HEK293 (cell line): ENCODE results near the gene ANTXR1.

Source experiments
- CTCF ChIA-PET: fragments of 350-600 bp; formaldehyde crosslinking; extraction: SDS; loops from one replicate; lab custom pipeline; 2021; ENCODE audit warnings: antibody characterized with exemption; lab: Yijun Ruan, JAX
- POLR2A ChIA-PET: fragments of 300-600 bp; formaldehyde crosslinking; extraction: SDS; loops from one replicate; lab custom pipeline; 2020; ENCODE audit warnings: antibody characterized with exemption, inconsistent platforms; lab: Yijun Ruan, JAX
- H3K27ac ChIP-seq: fragments of 200-500 bp; sonication (Bioruptor generic); 2 replicates; pipeline ENCODE4 v1.5.1; 2014; ENCODE audit warnings: low read depth, low read length, control low read depth, inconsistent platforms; ENCODE audit errors: extremely low read depth
- H3K36me3 ChIP-seq, 2 experiments: fragments of 200-500 bp in 1 of 2; sonication (Bioruptor generic) in 1 of 2; 1 replicate in 1 of 2; 2 replicates in 1 of 2; pipeline ENCODE4 v1.5.1; 2014 to 2017; ENCODE audit warnings: inconsistent platforms in 2 of 2, low read length in 2 of 2; ENCODE audit not compliant: control insufficient read depth in 2 of 2, insufficient read depth in 1 of 2
- H3K4me1 ChIP-seq: fragments of 200-500 bp; sonication (Bioruptor generic); 2 replicates; pipeline ENCODE4 v1.5.1; 2014; ENCODE audit warnings: mild to moderate bottlenecking, low read length, inconsistent platforms; ENCODE audit not compliant: control insufficient read depth, insufficient read depth
- H3K4me3 ChIP-seq: 2 replicates; pipeline ENCODE4 v1.5.1; 2011; ENCODE audit warnings: low read depth, mild to moderate bottlenecking, control low read depth, low read length, moderate library complexity
- H3K9me3 ChIP-seq: fragments of 200-500 bp; sonication (Bioruptor generic); 2 replicates; pipeline ENCODE4 v1.5.1; 2014; ENCODE audit warnings: low read depth, low read length, inconsistent platforms; ENCODE audit not compliant: control insufficient read depth, insufficient read depth
- EGR2 ChIP-seq: fragments of 450-650 bp; formaldehyde crosslinking; IDR thresholded peaks from 2 replicates; pipeline ENCODE4 v1.5.1; 2016; ENCODE audit warnings: low read depth, missing biosample characterization, missing genetic modification characterization
- GLI2 ChIP-seq: fragments of 450-650 bp; formaldehyde crosslinking; IDR thresholded peaks from 2 replicates; pipeline ENCODE4; 2017; ENCODE audit warnings: missing biosample characterization, missing genetic modification characterization, low read depth, borderline replicate concordance
- GLIS1 ChIP-seq: fragments of 450-650 bp; formaldehyde crosslinking; IDR thresholded peaks from 2 replicates; pipeline ENCODE4 v1.5.1; 2016; ENCODE audit warnings: missing biosample characterization, missing genetic modification characterization
- OSR2 ChIP-seq: fragments of 450-650 bp; formaldehyde crosslinking; IDR thresholded peaks from 2 replicates; pipeline ENCODE4 v1.5.1; 2016; ENCODE audit warnings: missing biosample characterization, missing genetic modification characterization
- ZBTB10 ChIP-seq: fragments of 450-650 bp; formaldehyde crosslinking; IDR thresholded peaks from 2 replicates; pipeline ENCODE4 v1.5.1; 2016; ENCODE audit warnings: missing biosample characterization, missing genetic modification characterization
- ZBTB17 ChIP-seq: fragments of 450-650 bp; formaldehyde crosslinking; IDR thresholded peaks from 2 replicates; pipeline ENCODE4 v1.5.1; 2016; ENCODE audit warnings: missing biosample characterization, missing genetic modification characterization
- ZNF2 ChIP-seq: fragments of 450-650 bp; formaldehyde crosslinking; IDR thresholded peaks from 2 replicates; pipeline ENCODE4 v1.5.1; 2016; ENCODE audit warnings: missing biosample characterization, missing genetic modification characterization
- ZNF211 ChIP-seq: fragments of 450-650 bp; formaldehyde crosslinking; IDR thresholded peaks from 2 replicates; pipeline ENCODE4 v1.5.1; 2016; ENCODE audit warnings: low read depth, missing biosample characterization, missing genetic modification characterization
- ZNF366 ChIP-seq: fragments of 450-650 bp; formaldehyde crosslinking; conservative IDR thresholded peaks from 2 replicates; pipeline ENCODE4 v1.5.1; 2016; ENCODE audit warnings: missing biosample characterization, missing genetic modification characterization
- ZNF426 ChIP-seq: fragments of 450-650 bp; formaldehyde crosslinking; IDR thresholded peaks from 2 replicates; pipeline ENCODE4 v1.5.1; 2017; ENCODE audit warnings: missing biosample characterization, missing genetic modification characterization, mild to moderate bottlenecking, inconsistent platforms, moderate library complexity
- ZNF561 ChIP-seq: fragments of 450-650 bp; IDR thresholded peaks from 2 replicates; pipeline ENCODE4 v1.5.1; 2018; ENCODE audit warnings: missing biosample characterization, missing genetic modification characterization, borderline replicate concordance
- ZNF571 ChIP-seq: fragments of 450-650 bp; formaldehyde crosslinking; IDR thresholded peaks from 2 replicates; pipeline ENCODE4 v1.5.0; 2017; ENCODE audit warnings: missing biosample characterization, missing genetic modification characterization
- ZNF776 ChIP-seq: fragments of 450-650 bp; formaldehyde crosslinking; IDR thresholded peaks from 2 replicates; pipeline ENCODE4 v1.5.0; 2017; ENCODE audit warnings: missing biosample characterization, missing genetic modification characterization, borderline replicate concordance
- TF ChIP-seq, protein P1 (sequence below): fragments of 450-650 bp; formaldehyde crosslinking; IDR thresholded peaks from 2 replicates; pipeline ENCODE4 v1.5.1; 2016; ENCODE audit warnings: missing biosample characterization, missing genetic modification characterization
- TF ChIP-seq, protein P2 (sequence below): fragments of 450-650 bp; formaldehyde crosslinking; IDR thresholded peaks from 2 replicates; pipeline ENCODE4 v1.5.1; 2016; ENCODE audit warnings: missing biosample characterization, missing genetic modification characterization
- TF ChIP-seq, protein P3 (sequence below): fragments of 450-650 bp; formaldehyde crosslinking; IDR thresholded peaks from 2 replicates; pipeline ENCODE4 v1.5.1; 2016; ENCODE audit warnings: missing biosample characterization, missing genetic modification characterization
- TF ChIP-seq, protein P4 (sequence below): fragments of 450-650 bp; formaldehyde crosslinking; IDR thresholded peaks from 2 replicates; pipeline ENCODE4 v1.5.1; 2016; ENCODE audit warnings: missing biosample characterization, missing genetic modification characterization, low read depth

The ANTXR1 gene

GRCh38 chr2:69217333-69218080, 204.5 kb downstream of the ANTXR1 start (continued):
- TF ChIP-seq, protein P1, sequence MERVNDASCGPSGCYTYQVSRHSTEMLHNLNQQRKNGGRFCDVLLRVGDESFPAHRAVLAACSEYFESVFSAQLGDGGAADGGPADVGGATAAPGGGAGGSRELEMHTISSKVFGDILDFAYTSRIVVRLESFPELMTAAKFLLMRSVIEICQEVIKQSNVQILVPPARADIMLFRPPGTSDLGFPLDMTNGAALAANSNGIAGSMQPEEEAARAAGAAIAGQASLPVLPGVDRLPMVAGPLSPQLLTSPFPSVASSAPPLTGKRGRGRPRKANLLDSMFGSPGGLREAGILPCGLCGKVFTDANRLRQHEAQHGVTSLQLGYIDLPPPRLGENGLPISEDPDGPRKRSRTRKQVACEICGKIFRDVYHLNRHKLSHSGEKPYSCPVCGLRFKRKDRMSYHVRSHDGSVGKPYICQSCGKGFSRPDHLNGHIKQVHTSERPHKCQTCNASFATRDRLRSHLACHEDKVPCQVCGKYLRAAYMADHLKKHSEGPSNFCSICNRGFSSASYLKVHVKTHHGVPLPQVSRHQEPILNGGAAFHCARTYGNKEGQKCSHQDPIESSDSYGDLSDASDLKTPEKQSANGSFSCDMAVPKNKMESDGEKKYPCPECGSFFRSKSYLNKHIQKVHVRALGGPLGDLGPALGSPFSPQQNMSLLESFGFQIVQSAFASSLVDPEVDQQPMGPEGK, result peak; percentile 54; the same call in 1 of the 2 replicates
- TF ChIP-seq ZNF561 (tag by site-specific recombination) (no peak), ZNF211 (no peak)
- TF ChIP-seq, all 188 proteins: peak for 19

DNA sequence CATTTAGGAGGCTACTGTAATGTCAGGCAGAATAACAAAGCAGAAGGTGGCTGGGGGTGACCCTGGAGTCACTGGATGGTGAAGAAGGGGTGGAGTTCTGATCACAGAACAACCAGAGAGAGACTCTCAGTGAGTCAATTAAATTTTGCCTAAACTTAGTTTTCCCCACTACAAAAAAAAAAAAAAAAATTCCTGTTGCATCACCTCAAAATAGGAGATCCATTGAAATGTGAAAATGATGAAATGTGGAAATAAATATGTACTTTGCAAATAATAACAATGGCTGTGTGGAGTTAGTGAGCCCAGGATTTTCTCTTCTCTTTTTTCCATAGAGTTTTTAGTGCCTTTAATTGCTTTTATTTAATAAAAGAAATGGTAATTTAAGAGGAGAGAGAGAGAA, 208.5 kb downstream of the ANTXR1 start:
- CTCF ChIA-PET, result interaction anchor here (0.5 to 0.6 kb wide), 2 partner anchors 472 to 624 kb away, joined by 3 read pairs; no protein-coding TSS in a partner anchor
- H3K9me3 ChIP-seq, result no peaks in the 10 kb centered on the region
- peaks cover 43% of the 10 kb centered on the region for H3K4me1 ChIP-seq
- TF ChIP-seq ZNF776, result no peak
- POLR2A ChIA-PET, result interaction anchor here (0.7 kb wide), 1 partner anchor 389 kb away, joined by 3 read pairs; no protein-coding TSS in a partner anchor
- no peaks in the 10 kb centered on the region for H3K36me3 ChIP-seq
- H3K27ac ChIP-seq, result no peak overlapping the region
- H3K4me3 ChIP-seq, result no peak overlapping the region

DNA sequence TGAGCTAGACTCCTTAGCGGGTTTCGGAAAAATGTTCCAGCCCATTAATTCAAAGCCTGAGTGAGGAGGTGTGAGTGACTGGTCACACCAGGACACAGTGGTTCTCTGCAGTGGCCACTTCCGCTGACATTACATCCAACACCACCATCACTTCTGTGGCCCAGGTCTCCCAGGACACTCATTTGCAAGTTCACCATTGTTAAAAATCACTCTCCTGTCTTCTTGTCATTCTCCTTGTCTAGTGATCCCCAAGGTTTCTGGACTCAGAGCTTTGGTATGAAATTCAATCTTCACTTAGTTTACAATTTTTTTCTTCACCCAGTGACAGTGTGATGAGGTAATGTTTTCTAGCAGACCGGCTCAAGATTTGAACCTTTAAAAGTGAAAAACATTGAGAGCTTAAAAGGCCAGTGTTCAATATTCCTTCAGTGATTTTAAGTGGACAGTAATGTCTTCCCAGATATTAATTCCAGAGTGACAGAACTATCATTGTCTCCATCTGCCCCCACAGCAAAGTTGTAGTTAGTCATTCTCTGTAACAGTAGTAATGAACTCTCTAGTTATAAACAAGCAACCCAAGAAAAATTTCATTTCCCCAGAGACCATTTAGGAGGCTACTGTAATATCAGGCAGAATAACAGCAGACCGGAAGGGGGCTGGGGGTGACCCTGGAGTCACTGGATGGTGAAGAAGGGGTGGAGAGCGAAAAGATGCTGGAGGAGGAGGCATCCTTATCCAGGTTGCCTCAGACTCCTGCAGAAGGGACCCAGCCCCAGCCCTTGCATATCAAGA, 209.2 kb downstream of the ANTXR1 start:
- peaks cover 39% of the 10 kb centered on the region for H3K4me1 ChIP-seq
- H3K36me3 ChIP-seq, result no peaks in the 10 kb centered on the region
- peak overlapping the region; percentile 2; the same call in 1 of the 2 replicates for H3K27ac ChIP-seq
- CTCF ChIA-PET, result interaction anchor here (0.6 kb wide), 1 partner anchor 624 kb away, joined by 3 read pairs; no protein-coding TSS in a partner anchor
- POLR2A ChIA-PET, result interaction anchor here (0.7 kb wide), 1 partner anchor 388 kb away, joined by 3 read pairs; no protein-coding TSS in a partner anchor
- H3K4me3 ChIP-seq, result no peak overlapping the region
- no peaks in the 10 kb centered on the region for H3K9me3 ChIP-seq
- no peak for TF ChIP-seq GLI2
- peak; percentile 67 for TF ChIP-seq OSR2 (tag by site-specific recombination)
- TF ChIP-seq ZNF366 (tag by site-specific recombination), result peak; percentile 42; the same call in 1 of the 2 replicates
- peak; percentile 11; the same call in 1 of the 2 replicates for TF ChIP-seq GLIS1 (tag by site-specific recombination)
- no peak for TF ChIP-seq ZBTB10 (tag by site-specific recombination)
- peak; percentile 10; the same call in 1 of the 2 replicates for TF ChIP-seq ZNF2 (tag by site-specific recombination)
- no peak for TF ChIP-seq ZNF571 (tag by site-specific recombination)
- TF ChIP-seq ZBTB17, result peak; percentile 93
- TF ChIP-seq, protein P2, sequence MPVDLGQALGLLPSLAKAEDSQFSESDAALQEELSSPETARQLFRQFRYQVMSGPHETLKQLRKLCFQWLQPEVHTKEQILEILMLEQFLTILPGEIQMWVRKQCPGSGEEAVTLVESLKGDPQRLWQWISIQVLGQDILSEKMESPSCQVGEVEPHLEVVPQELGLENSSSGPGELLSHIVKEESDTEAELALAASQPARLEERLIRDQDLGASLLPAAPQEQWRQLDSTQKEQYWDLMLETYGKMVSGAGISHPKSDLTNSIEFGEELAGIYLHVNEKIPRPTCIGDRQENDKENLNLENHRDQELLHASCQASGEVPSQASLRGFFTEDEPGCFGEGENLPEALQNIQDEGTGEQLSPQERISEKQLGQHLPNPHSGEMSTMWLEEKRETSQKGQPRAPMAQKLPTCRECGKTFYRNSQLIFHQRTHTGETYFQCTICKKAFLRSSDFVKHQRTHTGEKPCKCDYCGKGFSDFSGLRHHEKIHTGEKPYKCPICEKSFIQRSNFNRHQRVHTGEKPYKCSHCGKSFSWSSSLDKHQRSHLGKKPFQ (tag by site-specific recombination), result peak; percentile 95
- TF ChIP-seq ZNF426, result no peak
- TF ChIP-seq, protein P3, sequence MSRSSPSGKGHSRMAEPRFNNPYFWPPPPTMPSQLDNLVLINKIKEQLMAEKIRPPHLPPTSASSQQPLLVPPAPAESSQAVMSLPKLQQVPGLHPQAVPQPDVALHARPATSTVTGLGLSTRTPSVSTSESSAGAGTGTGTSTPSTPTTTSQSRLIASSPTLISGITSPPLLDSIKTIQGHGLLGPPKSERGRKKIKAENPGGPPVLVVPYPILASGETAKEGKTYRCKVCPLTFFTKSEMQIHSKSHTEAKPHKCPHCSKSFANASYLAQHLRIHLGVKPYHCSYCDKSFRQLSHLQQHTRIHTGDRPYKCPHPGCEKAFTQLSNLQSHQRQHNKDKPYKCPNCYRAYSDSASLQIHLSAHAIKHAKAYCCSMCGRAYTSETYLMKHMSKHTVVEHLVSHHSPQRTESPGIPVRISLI (tag by site-specific recombination), result peak; percentile 69; the same call in 1 of the 2 replicates
- TF ChIP-seq, protein P4, sequence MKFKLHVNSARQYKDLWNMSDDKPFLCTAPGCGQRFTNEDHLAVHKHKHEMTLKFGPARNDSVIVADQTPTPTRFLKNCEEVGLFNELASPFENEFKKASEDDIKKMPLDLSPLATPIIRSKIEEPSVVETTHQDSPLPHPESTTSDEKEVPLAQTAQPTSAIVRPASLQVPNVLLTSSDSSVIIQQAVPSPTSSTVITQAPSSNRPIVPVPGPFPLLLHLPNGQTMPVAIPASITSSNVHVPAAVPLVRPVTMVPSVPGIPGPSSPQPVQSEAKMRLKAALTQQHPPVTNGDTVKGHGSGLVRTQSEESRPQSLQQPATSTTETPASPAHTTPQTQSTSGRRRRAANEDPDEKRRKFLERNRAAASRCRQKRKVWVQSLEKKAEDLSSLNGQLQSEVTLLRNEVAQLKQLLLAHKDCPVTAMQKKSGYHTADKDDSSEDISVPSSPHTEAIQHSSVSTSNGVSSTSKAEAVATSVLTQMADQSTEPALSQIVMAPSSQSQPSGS (tag by site-specific recombination), result peak; percentile 86
- TF ChIP-seq EGR2 (tag by site-specific recombination), result no peak
